GM18951 (cell line): ENCODE results near the gene CAPN7.
"Not testable (repeated sequence)": the region's sequence is repeated elsewhere in the genome, so short reads cannot be mapped to it uniquely, and the experiment has no call there.

ENCODE experiments used
- POLR2A ChIP-seq: IDR thresholded peaks from 4 replicates; pipeline ENCODE4 v1.6.1; 2011; ENCODE audit warnings: mild to moderate bottlenecking; ENCODE audit not compliant: insufficient read length, insufficient read depth; ENCODE audit errors: extremely low read depth
- in situ Hi-C: fragments of 300-500 bp; cut with MboI; formaldehyde crosslinking; loops from one replicate; pipeline ENCODE4 v1.12.0; 2022; ENCODE audit warnings: low sequenced_read_pairs, mixed read lengths, inconsistent platforms; ENCODE audit not compliant: unreplicated experiment

The CAPN7 gene

GRCh38 chr3:15181511-15181910 is 24.5 kb upstream of the CAPN7 start:
- no peak for TF ChIP-seq POLR2A
- in situ Hi-C loops = no loop called here

- in situ Hi-C loops = no loop called here
- TF ChIP-seq POLR2A = no peak
Measured at GRCh38 chr3:15181963-15182362, 24.1 kb upstream of the CAPN7 start.

- in situ Hi-C loops = no loop called here
- no peak for TF ChIP-seq POLR2A
Measured at GRCh38 chr3:15183011-15183410, 23.0 kb upstream of the CAPN7 start.

- in situ Hi-C loops = no loop called here
- TF ChIP-seq POLR2A = no peak
Measured at GRCh38 chr3:15185404-15185803, 20.6 kb upstream of the CAPN7 start.

GRCh38 chr3:15186101-15186476 is 20.0 kb upstream of the CAPN7 start:
- in situ Hi-C loops = no loop called here

GRCh38 chr3:15186477-15187164 is 19.4 kb upstream of the CAPN7 start:
- in situ Hi-C loops = not testable (repeated sequence)

More at GRCh38 chr3:15186101-15186476, 20.0 kb upstream of the CAPN7 start:
- TF ChIP-seq POLR2A = no peak

GRCh38 chr3:15197340-15198029 is 8.6 kb upstream of the CAPN7 start:
- in situ Hi-C loops = loop anchor here (10.0 kb wide), 1 partner anchor 207 kb away; no protein-coding TSS in a partner anchor
- no peak for TF ChIP-seq POLR2A

GRCh38 chr3:15198686-15199085 is 7.4 kb upstream of the CAPN7 start:
- TF ChIP-seq POLR2A = no peak
- in situ Hi-C loops = loop anchor here (10.0 kb wide), 1 partner anchor 206 kb away; no protein-coding TSS in a partner anchor

- in situ Hi-C loops = loop anchor here (5.0 to 25.0 kb wide), 3 partner anchors 87 to 363 kb away; no protein-coding TSS in a partner anchor
Measured at GRCh38 chr3:15199493-15200105, 6.4 kb upstream of the CAPN7 start.

GRCh38 chr3:15204005-15204404 is 2.0 kb upstream of the CAPN7 start:
- TF ChIP-seq POLR2A = no peak
- in situ Hi-C loops = loop anchor here (5.0 to 25.0 kb wide), 2 partner anchors 92 to 358 kb away; no protein-coding TSS in a partner anchor

More at GRCh38 chr3:15199493-15200105, 6.4 kb upstream of the CAPN7 start:
- TF ChIP-seq POLR2A = no peak

GRCh38 chr3:15205482-15205933 is 538 bp upstream of the CAPN7 start:
- in situ Hi-C loops = loop anchor here (25.0 kb wide), 1 partner anchor 357 kb away; no protein-coding TSS in a partner anchor
- TF ChIP-seq POLR2A = no peak

- in situ Hi-C loops = loop anchor here (25.0 kb wide), 1 partner anchor 355 kb away; no protein-coding TSS in a partner anchor
- no peak for TF ChIP-seq POLR2A
Measured at GRCh38 chr3:15206662-15207576, 873 bp downstream of the CAPN7 start.
